K562 (cell line): ENCODE results near the gene CUX1. TPM values are rescaled to one million over a fixed set of nuclear protein-coding genes. Genes with fewer than 3 reads are reported as not detected.
A peak's percentile ranks its signal among the peaks of the same experiment; 100 is the strongest.

Source experiments
- ATF4 ChIP-seq: fragments of 450-650 bp; formaldehyde crosslinking; IDR thresholded peaks from 2 replicates; pipeline ENCODE4 v1.4.0; 2022; ENCODE audit warnings: mild to moderate bottlenecking, moderate library complexity
- CTCF ChIP-seq, 3 experiments: IDR thresholded peaks in 2 of 3; conservative IDR thresholded peaks in 1 of 3; 2 replicates each; pipeline ENCODE4 v1.5.1; 2011 to 2012; ENCODE audit warnings: low read length in 3 of 3, mild to moderate bottlenecking in 3 of 3, control low read depth in 2 of 3, improper control_type of control experiment in 1 of 3, inconsistent platforms in 1 of 3, low read depth in 1 of 3, mixed read lengths in 1 of 3, moderate library complexity in 1 of 3; ENCODE audit not compliant: insufficient read depth in 2 of 3
- E2F6 ChIP-seq, 2 experiments: IDR thresholded peaks; 2 replicates each; pipeline ENCODE4 v1.6.1; 2011; ENCODE audit warnings: borderline replicate concordance in 1 of 2, control low read depth in 1 of 2, low read depth in 1 of 2, low read length in 1 of 2, mild to moderate bottlenecking in 1 of 2, mixed read lengths in 1 of 2, moderate library complexity in 1 of 2; ENCODE audit not compliant: insufficient read depth in 1 of 2, insufficient read length in 1 of 2, poor library complexity in 1 of 2, severe bottlenecking in 1 of 2; ENCODE audit errors: extremely low read depth in 1 of 2
- ETS1 ChIP-seq: conservative IDR thresholded peaks from 2 replicates; pipeline ENCODE4 v1.6.1; 2011; ENCODE audit warnings: low read depth, mild to moderate bottlenecking, low read length; ENCODE audit not compliant: control insufficient read depth
- FIP1L1 ChIP-seq: fragments of 200-400 bp; formaldehyde crosslinking; IDR thresholded peaks from 2 replicates; pipeline ENCODE4 v1.6.1; 2018; ENCODE audit warnings: mild to moderate bottlenecking, low read depth, low read length; ENCODE audit not compliant: poor library complexity, severe bottlenecking
- FOXO4 ChIP-seq: fragments of 450-650 bp; formaldehyde crosslinking; IDR thresholded peaks from 2 replicates; pipeline ENCODE4 v1.4.0; 2020; ENCODE audit warnings: mild to moderate bottlenecking, moderate library complexity
- POLR2A ChIP-seq: fragments of 450-650 bp; conservative IDR thresholded peaks from 2 replicates; pipeline ENCODE4 v1.6.1; 2016
- RBM22 ChIP-seq: fragments of 200-400 bp; formaldehyde crosslinking; IDR thresholded peaks from 2 replicates; pipeline ENCODE4 v1.6.1; 2018; ENCODE audit warnings: low read length, low read depth; ENCODE audit not compliant: poor library complexity, severe bottlenecking
- STAT5B ChIP-seq: fragments of 250-450 bp; sonication (Bioruptor Pico); IDR thresholded peaks from 2 replicates; pipeline ENCODE4 v1.8.0; 2021; ENCODE audit warnings: mild to moderate bottlenecking, inconsistent platforms
- UBTF ChIP-seq, 2 experiments: IDR thresholded peaks; 2 replicates each; pipeline ENCODE4 v1.6.1; 2012; ENCODE audit warnings: improper control_type of control experiment in 2 of 2, low read depth in 2 of 2, low read length in 2 of 2, borderline replicate concordance in 1 of 2
- polyA plus RNA-seq, 8 experiments: library from polyadenylated mRNA; depleted of rRNA in 4 of 8; stranded (reverse) in 5 of 8; unstranded in 3 of 8; fragments of >200 nt; fragmentation: Nextera tagmentation in 2 of 8; fragmentation: Illumina TruSeq in 1 of 8; extraction: Ambion mirVana in 2 of 8; extraction: Trizol in 1 of 8; gene quantifications; 2 replicates each; pipeline versions ENCODE4 v1.2.1 to v1.2.3, GENCODE V29; 2011 to 2014; ENCODE audit warnings: inconsistent platforms in 1 of 8, missing spikeins in 1 of 8
- total RNA-seq, 7 experiments: library from RNA; depleted of rRNA in 6 of 7; stranded (reverse); fragments of >200 nt in 6 of 7; fragmentation: Illumina TruSeq in 2 of 7; extraction: Trizol in 2 of 7; gene quantifications; 2 replicates each; pipeline versions ENCODE4 v1.2.1 to v1.2.3, GENCODE V29; 2011 to 2021; ENCODE audit warnings: low replicate concordance in 1 of 7

Gene CUX1
- total and polyA plus RNA-seq, 9 of the 15 experiments (the other 6 are each of a cell fraction or from before 2014, with no cell fraction given), result 3.6 to 55.3 (median 25.2) TPM

GRCh38 chr7:101816595-101817470 is 593 bp upstream of the CUX1 start (continued):
- TF ChIP-seq UBTF (IDR thresholded peaks at IDR 0.05; ENCODE audit: borderline replicate concordance in 1 of 2, low read depth in 2 of 2, low read length in 2 of 2), result peak; percentile 89 to 95
- TF ChIP-seq ETS1, result 0 out of 2 replicates have a peak, but pooled peaks have one; percentile 36
- 0 out of 2 replicates have a peak, but pooled peaks have one; percentile 17 for TF ChIP-seq ATF4 (CRISPR knock-in tag)
- peak in 2 of 3 experiments; percentile 40 to 56; a peak in 4 of 6 replicates for TF ChIP-seq CTCF (IDR thresholded peaks at IDR 0.05 in 2 of 3, conservative IDR thresholded peaks at IDR 0.05 in 1 of 3; ENCODE audit: insufficient read depth in 2 of 3, low read depth in 1 of 3, low read length in 3 of 3)
- no peak for TF ChIP-seq POLR2A
- no peak for TF ChIP-seq STAT5B
- peak in 1 of 2 experiments; percentile 20 for TF ChIP-seq E2F6 (IDR thresholded peaks at IDR 0.05; ENCODE audit: borderline replicate concordance in 1 of 2, extremely low read depth in 1 of 2, insufficient read depth in 1 of 2, insufficient read length in 1 of 2, low read depth in 1 of 2, low read length in 1 of 2, poor library complexity in 1 of 2, severe bottlenecking in 1 of 2)
- no peak for TF ChIP-seq RBM22
- TF ChIP-seq FIP1L1, result peak; percentile 69
- TF ChIP-seq FOXO4 (CRISPR knock-in tag), result no peak
